Gastroesophageal sphincter (tissue), 4 donors: ENCODE results near the gene RAI1. TPM values are rescaled to one million over a fixed set of nuclear protein-coding genes. Genes with fewer than 3 reads are reported as not detected.

ENCODE experiments used
- ATAC-seq: fragments of 150-250 bp; one replicate; pipeline ENCODE4 v1.9.1; 2016; ENCODE audit warnings: mild to moderate bottlenecking, moderate library complexity
- H3K27ac ChIP-seq, 4 donors: fragments of 200-600 bp; sonication (generic) in 3 of 4; 1 replicate in 3 of 4; 2 replicates in 1 of 4; pipeline ENCODE4 v1.5.1; 2016 to 2019
- H3K27me3 ChIP-seq: fragments of 200-600 bp; sonication (generic); one replicate; pipeline ENCODE4 v1.5.1; 2019
- H3K36me3 ChIP-seq, 2 donors: fragments of 200-600 bp; sonication (generic); one replicate each; pipeline ENCODE4 v1.5.1; 2019; ENCODE audit warnings: control low read depth in 1 of 2
- H3K4me1 ChIP-seq, 3 donors: fragments of 200-600 bp; sonication (generic); 1 replicate in 2 of 3; 2 replicates in 1 of 3; pipeline ENCODE4 v1.5.1; 2016 to 2019; ENCODE audit warnings: control low read depth in 2 of 3
- H3K4me3 ChIP-seq, 2 donors: fragments of 200-600 bp; sonication (generic); one replicate each; pipeline ENCODE4 v1.5.1; 2019; ENCODE audit warnings: mild to moderate bottlenecking in 1 of 2, moderate library complexity in 1 of 2
- H3K9me3 ChIP-seq, 3 donors: fragments of 200-600 bp; sonication (generic); one replicate each; pipeline ENCODE4 v1.5.1; 2017 to 2019; ENCODE audit warnings: control low read depth in 2 of 3
- CTCF ChIP-seq, 4 experiments: fragments of 200-600 bp in 2 of 4; fragments of 450-650 bp in 2 of 4; sonication (generic) in 1 of 4; IDR thresholded peaks; one replicate each; pipeline ENCODE4 v1.5.1; 2017 to 2019; ENCODE audit warnings: antibody characterized with exemption in 4 of 4, mild to moderate bottlenecking in 2 of 4, moderate library complexity in 2 of 4
- EP300 ChIP-seq: sonication (generic); formaldehyde crosslinking; IDR thresholded peaks from one replicate; pipeline ENCODE4 v1.6.1; 2017; ENCODE audit warnings: antibody characterized with exemption, mild to moderate bottlenecking
- POLR2A ChIP-seq, 2 donors: fragments of 450-650 bp; IDR thresholded peaks; one replicate each; pipeline ENCODE4 v1.6.1; 2017; ENCODE audit warnings: antibody characterized with exemption in 2 of 2, mild to moderate bottlenecking in 2 of 2, moderate library complexity in 1 of 2
- POLR2AphosphoS5 ChIP-seq: sonication (generic); formaldehyde crosslinking; IDR thresholded peaks from one replicate; pipeline ENCODE4 v1.6.1; 2017; ENCODE audit warnings: antibody characterized with exemption
- WGBS, 2 donors: methylation state at CpG; one replicate each; pipeline ENCODE4 v1.1.5; 2018; ENCODE audit warnings: low coverage in 1 of 2; 5-methylcytosine and 5-hydroxymethylcytosine counted together
- total RNA-seq, 4 donors: library from RNA; depleted of rRNA; stranded (reverse); fragments of >200 nt; gene quantifications; one replicate each; pipeline ENCODE4 v1.1.0, GENCODE V29; 2016

The RAI1 gene
- total RNA-seq, 4 donors from 2014 or later, result 15.9 to 39.7 (median 28.3) TPM

- H3K4me3 ChIP-seq, result no peak overlapping the region
- no peaks in the 10 kb centered on the region for H3K9me3 ChIP-seq
- peak overlapping the region in 1 of 4 donors; percentile 14 for H3K27ac ChIP-seq
- peaks cover 0 to 74% (median 32%) of the 10 kb centered on the region in 3 donors for H3K4me1 ChIP-seq
- no peaks in the 10 kb centered on the region for H3K27me3 ChIP-seq
- no peaks in the 10 kb centered on the region for H3K36me3 ChIP-seq
- ATAC-seq, result no peak
- TF ChIP-seq EP300 (no peak), CTCF (IDR thresholded peaks at IDR 0.05) (no peak)
- 50 to 100% methylated on average over 1 of the region's 3 CpGs for WGBS, 2 donors
Measured at GRCh38 chr17:17719966-17720543, 38.8 kb downstream of the RAI1 start.

- no peak overlapping the region for H3K4me3 ChIP-seq
- peaks cover 0 to 74% (median 38%) of the 10 kb centered on the region in 3 donors for H3K4me1 ChIP-seq
- peak overlapping the region in 2 of 4 donors; percentile 80 to 84 for H3K27ac ChIP-seq
- 83 to 100% methylated on average over 1 to 2 of the region's 2 CpGs for WGBS, 2 donors
- no peaks in the 10 kb centered on the region for H3K9me3 ChIP-seq
- H3K36me3 ChIP-seq, result no peaks in the 10 kb centered on the region
- TF ChIP-seq EP300 (no peak), POLR2A (IDR thresholded peaks at IDR 0.05) (no peak), CTCF (IDR thresholded peaks at IDR 0.05) (no peak), POLR2AphosphoS5 (no peak)
- ATAC-seq, result no peak
- H3K27me3 ChIP-seq, result no peaks in the 10 kb centered on the region
Measured at GRCh38 chr17:17721140-17721668, 39.9 kb downstream of the RAI1 start.

GRCh38 chr17:17722081-17722905 lies 41.0 kb downstream of the RAI1 start:
- H3K36me3 ChIP-seq, result no peaks in the 10 kb centered on the region
- ATAC-seq, result no peak
- H3K4me1 ChIP-seq, result peaks cover 0 to 71% (median 38%) of the 10 kb centered on the region in 3 donors
- peak overlapping the region in 3 of 4 donors; percentile 77 to 84 (median 80) for H3K27ac ChIP-seq
- H3K9me3 ChIP-seq, result no peaks in the 10 kb centered on the region
- WGBS, 2 donors, result 11 to 34% methylated on average over 15 to 17 of the region's 68 CpGs
- peak overlapping the region; percentile 8 to 65 for H3K4me3 ChIP-seq
- TF ChIP-seq EP300 (no peak), CTCF (IDR thresholded peaks at IDR 0.05) (peak in 1 of 4 experiments; percentile 24)
- H3K27me3 ChIP-seq, result no peaks in the 10 kb centered on the region

GRCh38 chr17:17722906-17723353 lies 41.7 kb downstream of the RAI1 start:
- Histone ChIP-seq H3K9me3 (no peaks in the 10 kb centered on the region), H3K27ac (peak overlapping the region in 3 of 4 donors; percentile 77 to 84 (median 80)), H3K4me1 (peaks cover 0 to 64% (median 38%) of the 10 kb centered on the region in 3 donors), H3K27me3 (no peaks in the 10 kb centered on the region), H3K4me3 (peak overlapping the region; percentile 65 to 69), H3K36me3 (no peaks in the 10 kb centered on the region)
- TF ChIP-seq EP300 (no peak), POLR2A (IDR thresholded peaks at IDR 0.05) (no peak), CTCF (IDR thresholded peaks at IDR 0.05) (no peak), POLR2AphosphoS5 (no peak)
- 28 to 60% methylated on average over 3 to 7 of the region's 23 CpGs for WGBS, 2 donors
- no peak for ATAC-seq
